IPS DF 19.7 (cell line): Measurements from ENCODE around the gene FAM236C.
"Not testable (repeated sequence)": the region's sequence is repeated elsewhere in the genome, so short reads cannot be mapped to it uniquely, and the experiment has no call there.

Source experiments
- DNase-seq: peaks from one replicate; pipeline ENCODE4 v3.0.0-alpha.2; 2013; ENCODE audit warnings: low read depth, low spot score

FAM236C gene

DNA sequence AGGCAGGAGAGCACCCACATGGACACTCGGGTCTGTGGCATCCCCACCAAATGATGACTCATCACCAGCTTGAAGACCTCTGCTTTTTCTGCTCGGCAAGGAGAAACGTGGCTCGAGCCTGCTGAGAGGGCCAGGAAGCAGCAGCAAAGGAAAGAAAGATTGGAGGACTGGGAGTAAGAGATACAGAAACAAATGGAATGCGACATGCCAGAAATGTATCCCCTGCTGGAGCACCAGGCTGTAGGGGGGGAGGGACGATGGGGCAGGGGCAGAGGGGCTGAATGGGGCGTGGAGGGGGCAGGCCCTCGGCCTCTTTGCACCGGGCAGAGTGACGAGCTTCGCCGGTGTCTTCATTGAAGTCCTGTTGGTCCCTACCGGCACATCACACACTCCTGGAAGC, at the start of gene FAM236C:
TSS of gene FAM236C (plus strand) at position 301 of the 400 bp plus-strand sequence. CDS start 100 bp downstream, outside the sequence.
- not testable (repeated sequence) for DNase-seq

DNA sequence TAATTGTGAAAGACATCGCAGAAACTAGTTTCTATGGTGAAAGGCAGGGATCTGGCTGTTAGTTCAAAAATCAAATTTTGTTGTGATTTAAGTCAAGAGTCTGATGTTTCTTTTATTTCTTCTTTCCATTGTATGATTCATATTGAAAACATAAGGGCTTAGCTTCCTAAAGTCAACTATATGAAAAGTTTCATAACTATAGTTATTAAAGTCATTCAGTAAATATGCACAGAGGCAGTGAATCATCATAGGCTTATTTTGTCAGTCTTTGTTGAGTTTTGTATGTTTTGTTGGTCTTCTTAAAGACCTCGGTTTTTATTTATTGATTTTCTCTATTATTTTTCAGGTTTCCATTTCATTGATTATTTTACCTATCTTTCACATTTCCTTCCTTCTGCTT, 29.5 kb upstream of the FAM236C start:
- DNase-seq = not testable (repeated sequence)

DNA sequence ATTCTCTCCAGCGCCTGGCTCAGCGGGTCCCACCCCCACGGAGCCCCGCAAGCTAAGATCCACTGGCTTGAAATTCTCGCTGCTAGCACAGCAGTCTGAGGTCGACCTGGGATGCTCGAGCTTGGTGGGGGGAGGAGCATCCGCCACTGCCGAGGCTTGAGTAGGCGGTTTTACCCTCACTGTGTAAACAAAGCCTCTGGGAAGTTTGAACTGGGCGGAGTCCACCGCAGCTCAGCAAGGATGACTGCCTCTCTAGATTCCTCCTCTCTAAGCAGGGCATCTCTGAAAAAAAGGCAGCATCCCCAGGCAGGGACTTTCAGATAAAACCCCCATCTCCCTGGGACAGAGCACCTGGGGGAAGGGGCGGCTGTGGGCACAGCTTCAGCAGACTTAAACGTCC, 22.7 kb upstream of the FAM236C start:
- DNase-seq = not testable (repeated sequence)

DNA sequence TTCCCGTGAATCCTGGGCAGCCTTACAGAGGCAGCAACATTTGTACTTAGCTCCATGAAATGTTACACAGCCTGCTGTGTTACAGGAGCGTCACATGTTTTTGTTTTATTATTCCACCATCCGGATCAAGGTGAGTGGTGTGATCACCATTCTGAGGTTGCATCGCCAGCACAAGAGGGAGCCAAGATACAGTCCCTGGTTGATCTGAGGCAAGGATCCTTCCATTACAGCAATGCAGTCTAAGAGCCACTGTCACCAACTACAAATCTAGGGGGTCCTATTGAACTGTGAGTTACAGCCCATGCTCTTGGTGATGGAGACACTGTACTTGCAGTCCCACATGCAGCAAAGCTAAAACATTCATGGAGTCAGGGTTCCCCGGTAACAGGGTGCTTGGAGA, 3.7 kb downstream of the FAM236C start:
- DNase-seq = not testable (repeated sequence)

DNA sequence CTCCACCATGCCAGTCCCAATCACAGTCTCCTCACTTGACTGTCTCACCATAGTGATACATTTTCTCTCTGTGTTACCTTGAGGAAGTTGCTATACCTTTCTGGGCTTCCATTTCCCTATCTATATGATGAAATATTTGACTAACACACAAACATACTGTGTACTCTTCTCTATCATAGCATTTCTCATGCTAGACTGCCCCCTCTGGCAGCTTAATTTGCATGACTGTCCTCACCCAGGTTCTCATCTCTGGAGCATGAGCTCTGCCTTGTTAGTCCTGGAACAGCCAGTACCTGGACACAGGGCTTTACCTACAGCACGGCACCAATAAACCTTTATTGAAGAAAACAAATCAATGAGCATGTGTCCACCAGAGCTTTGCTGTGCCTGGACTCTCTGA, 19.9 kb downstream of the FAM236C start:
- DNase-seq = not testable (repeated sequence)

DNA sequence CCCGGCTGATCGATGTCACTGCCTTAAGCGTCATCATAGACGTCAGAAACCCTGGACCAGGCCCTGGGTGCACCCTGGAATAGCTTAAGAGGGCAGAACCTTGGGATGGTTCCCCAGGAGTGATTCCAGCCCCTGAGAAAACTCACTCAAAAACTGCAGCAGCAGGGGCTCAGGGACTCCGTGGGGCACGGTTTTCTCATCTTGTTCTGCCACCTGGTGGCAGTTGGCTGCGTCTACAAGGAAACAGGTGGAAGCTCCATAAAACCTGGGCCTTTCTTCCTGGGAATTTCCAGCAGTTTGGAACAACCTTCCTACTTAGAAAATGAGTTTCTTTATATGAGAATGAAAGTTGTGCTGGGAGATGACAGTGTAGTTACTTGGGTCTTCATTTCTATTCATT, 24.0 kb downstream of the FAM236C start:
- DNase-seq = not testable (repeated sequence)

DNA sequence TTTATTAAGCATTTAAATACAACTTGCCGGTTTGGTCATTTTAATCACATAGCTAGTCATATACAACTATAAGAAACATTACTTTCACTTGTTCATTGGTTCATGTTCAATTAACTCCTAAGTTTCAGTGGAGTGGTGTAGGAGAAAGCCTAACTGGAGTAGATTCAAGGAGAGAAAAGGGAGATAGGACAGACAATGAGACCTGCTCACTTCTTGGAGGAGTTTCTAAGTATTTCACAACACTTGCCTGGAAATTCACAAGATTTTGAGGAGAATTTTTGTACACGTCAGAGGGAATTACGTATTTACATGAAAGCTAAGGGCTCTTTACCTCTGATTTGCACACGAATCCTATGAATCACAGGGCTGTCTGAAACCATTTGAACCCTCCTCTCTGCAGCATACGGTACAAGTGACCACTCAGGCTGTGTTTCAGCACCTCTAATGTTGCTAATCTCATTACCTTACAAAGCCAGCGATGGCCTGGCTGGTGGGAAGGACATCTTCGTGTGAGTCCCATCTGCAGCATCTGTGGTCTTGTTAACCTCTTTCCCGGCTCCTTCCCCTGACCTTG, 24.6 kb downstream of the FAM236C start:
- not testable (repeated sequence) for DNase-seq

DNA sequence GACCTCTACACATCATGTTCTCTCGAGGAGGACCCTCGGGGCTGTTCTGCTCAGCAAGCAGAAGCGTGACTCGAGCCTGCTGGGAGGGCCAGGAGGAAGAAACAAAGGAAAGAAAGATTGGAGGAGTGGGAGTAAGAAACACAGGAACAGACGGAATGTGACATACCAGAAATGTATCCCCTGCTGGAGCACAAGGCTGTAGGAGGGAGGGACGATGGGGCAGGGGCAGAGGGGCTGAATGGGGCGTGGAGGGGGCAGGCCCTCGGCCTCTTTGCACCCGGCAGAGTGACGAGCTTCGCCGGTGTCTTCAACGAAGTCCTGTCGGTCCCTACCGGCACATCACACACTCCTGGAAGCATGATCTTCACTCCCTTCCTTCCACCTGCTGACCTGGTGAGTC, 25.5 kb downstream of the FAM236C start, which contains the start of gene FAM236A:
TSS of gene FAM236A (plus strand) at position 301 of the 400 bp plus-strand sequence. CDS start at position 358, 57 bp downstream.
- not testable (repeated sequence) for DNase-seq

DNA sequence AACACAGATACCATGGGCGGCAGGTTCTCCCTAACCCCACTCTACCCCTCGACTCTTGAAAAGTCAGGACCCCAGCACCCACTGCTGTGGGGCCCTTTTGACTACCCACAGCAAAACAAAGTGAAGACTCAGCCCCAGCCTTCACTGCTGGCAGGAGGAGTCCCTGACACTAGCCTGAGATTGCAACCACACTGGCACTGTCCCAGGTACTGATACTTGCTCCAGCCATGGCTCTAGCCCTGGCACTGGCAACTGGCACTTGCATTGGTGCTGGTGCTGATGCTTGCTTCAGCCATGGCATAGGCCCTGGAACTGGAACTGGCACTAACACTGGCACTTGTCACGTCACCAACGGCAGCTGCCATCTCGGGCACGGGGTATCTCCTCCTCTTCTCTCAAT, 29.9 kb downstream of the FAM236C start:
- not testable (repeated sequence) for DNase-seq

DNA sequence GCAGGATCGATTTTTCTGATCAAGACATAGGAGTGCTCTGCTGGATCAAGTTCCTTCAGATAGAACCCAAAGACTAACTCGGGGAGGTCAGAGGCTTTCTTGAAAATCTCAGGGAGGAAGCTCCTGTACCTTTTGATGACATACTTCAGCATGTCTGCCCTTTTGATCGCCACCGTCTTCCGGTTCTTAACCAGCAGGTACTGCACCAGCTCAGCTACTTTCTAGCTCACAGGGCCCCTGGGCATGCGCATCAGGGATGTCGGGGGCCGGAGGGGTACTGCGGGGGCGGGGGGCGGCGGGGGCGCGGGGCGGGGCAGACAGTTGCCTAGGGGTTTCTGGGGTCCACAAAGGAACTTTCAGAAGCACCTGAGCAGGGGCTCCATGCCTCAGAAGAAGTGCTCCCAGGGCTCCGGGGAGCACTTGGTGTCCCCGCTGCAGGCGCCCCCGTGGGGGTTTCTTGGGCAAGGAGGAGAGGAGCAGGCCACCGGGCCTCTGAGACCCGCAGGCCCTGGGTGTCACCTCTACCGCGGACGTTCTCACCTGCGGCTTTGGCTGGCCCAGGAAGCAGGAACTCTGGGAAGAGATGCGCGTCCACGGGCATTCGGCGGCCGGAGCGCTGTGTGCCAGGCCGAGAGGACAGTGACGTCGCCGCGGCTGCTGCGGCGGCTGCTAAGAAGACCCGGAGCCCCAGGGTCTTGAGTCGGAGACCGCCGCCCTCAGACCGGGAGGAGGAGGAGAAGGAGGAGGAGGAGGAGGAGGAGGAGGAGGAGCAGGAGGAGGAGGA, 30.8 kb downstream of the FAM236C start:
- not testable (repeated sequence) for DNase-seq

DNA sequence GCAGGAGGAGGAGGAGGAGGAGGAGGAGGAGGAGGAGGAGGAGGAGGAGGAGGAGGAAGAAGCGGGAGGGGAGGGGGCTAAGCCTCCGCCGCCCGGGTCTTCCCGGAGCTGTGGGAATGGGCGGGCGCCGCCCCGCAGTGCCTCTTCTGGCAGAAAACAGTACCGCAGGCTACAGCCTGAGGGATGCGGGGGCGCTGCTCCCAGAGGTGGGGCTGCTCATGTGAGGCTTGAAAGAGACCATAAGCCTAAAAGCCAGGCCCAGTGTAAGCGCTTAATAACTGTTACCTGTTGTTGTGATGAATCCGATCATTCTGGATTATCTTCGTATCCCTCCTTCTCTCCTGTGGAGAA, 31.4 kb downstream of the FAM236C start, which contains the start of gene DMRTC1:
TSS of gene DMRTC1 (minus strand) at position 19 of the 351 bp plus-strand sequence. CDS start 68,143 bp downstream, outside the sequence.
- DNase-seq = not testable (repeated sequence)

DNA sequence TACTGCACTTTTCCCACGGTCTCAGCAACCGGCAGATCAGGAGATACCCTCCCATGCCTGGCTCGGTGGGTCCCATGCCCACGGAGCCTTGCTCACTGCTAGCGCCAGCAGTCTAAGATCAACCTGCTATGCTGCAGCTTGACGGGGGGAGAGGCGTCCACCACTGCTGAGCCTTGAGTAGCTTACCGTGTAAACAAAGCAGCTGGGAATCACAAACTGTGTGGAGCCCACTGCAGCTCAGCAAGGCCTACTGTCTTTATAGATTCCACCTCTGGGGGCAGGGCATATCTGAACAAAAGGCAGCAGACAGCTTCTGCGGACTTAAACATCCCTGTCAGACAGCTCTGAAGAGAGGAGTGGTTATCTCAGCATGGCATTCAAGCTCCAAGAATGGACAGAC, 47.6 kb downstream of the FAM236C start:
- DNase-seq = not testable (repeated sequence)
